Urinary bladder (tissue), 4 donors: ENCODE measurements around the gene SRSF2. TPM values are rescaled to one million over a fixed set of nuclear protein-coding genes. Genes with fewer than 3 reads are reported as not detected.
A peak's percentile ranks its signal among the peaks of the same experiment; 100 is the strongest.

Source experiments
- DNase-seq: peaks from one replicate; pipeline ENCODE4 v3.0.0-alpha.2; 2015; ENCODE audit errors: extremely low spot score
- H3K27ac ChIP-seq: one replicate; pipeline ENCODE4 v1.5.1; 2013; ENCODE audit warnings: low read depth, mild to moderate bottlenecking, moderate library complexity
- H3K36me3 ChIP-seq: one replicate; pipeline ENCODE4 v1.6.1; 2013; ENCODE audit warnings: mild to moderate bottlenecking, moderate library complexity; ENCODE audit not compliant: insufficient read depth
- H3K4me1 ChIP-seq: one replicate; pipeline ENCODE4 v1.6.1; 2013; ENCODE audit warnings: mild to moderate bottlenecking, moderate library complexity; ENCODE audit not compliant: insufficient read depth
- H3K4me3 ChIP-seq: one replicate; pipeline ENCODE4 v1.5.1; 2013; ENCODE audit warnings: low read depth, low read length
- WGBS: extraction: QIAGEN DNeasy Blood & Tissue Kit; methylation state at CpG from one replicate; pipeline ENCODE4 v1.1.7; 2013; 5-methylcytosine and 5-hydroxymethylcytosine counted together
- polyA plus RNA-seq: library from polyadenylated mRNA; stranded (reverse); fragments of 200-250 nt; gene quantifications from one replicate; pipeline ENCODE4 v1.2.3, GENCODE V29; 2013
- total RNA-seq: library from RNA; depleted of rRNA; stranded (reverse); fragments of >200 nt; gene quantifications from one replicate; pipeline ENCODE4 v1.2.3, GENCODE V29; 2014
- donor health status: healthy with polysubstance abuse.
- donor health status: healthy.

SRSF2 gene
- total RNA-seq, result 134 TPM
- 148 TPM for polyA plus RNA-seq

GRCh38 chr17:76737082-76737675, at the start of gene SRSF2:
Gene SRSF2, minus strand, starts transcription at chr17:76737331. Its CDS starts 171 bp downstream, at chr17:76737160.
- H3K36me3 ChIP-seq, result peaks cover 1% of the 10 kb centered on the region
- peak within 1 kb of the TSS; percentile 83 for H3K4me3 ChIP-seq
- peak; percentile 96 for DNase-seq
- peak within 1 kb of the TSS; percentile 98 for H3K27ac ChIP-seq
- no peaks in the 10 kb centered on the region for H3K4me1 ChIP-seq
- WGBS, result under 1% methylated on average over 60 of the region's 60 CpGs

GRCh38 chr17:76784926-76785325, 47.8 kb upstream of the SRSF2 start:
- Histone ChIP-seq H3K4me1 (no peaks in the 10 kb centered on the region), H3K27ac (no peak overlapping the region), H3K4me3 (no peak overlapping the region), H3K36me3 (peaks cover 3% of the 10 kb centered on the region)
- 75% methylated on average over 3 of the region's 3 CpGs for WGBS
- no peak for DNase-seq

DNA sequence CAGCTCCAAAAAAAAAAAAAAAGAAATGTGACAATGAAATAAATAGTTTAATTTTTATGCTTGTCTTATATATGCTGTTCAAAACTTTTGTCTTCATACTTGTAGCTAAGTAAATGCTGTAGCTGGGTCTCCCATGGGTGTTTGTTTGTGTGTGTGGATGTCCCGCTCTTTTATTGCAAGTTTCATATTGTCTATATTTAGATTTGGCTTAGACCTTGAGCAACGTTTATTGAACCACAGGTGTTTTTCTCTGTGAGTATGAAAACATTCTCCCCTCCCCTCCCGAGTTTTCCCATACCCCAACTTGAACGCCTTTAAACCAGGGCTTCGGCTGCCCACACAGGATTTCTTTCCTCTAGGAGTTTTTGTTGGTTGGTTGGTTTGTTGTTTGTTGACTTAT, 46.0 kb upstream of the SRSF2 start:
- 80% methylated on average over 5 of the region's 5 CpGs for WGBS
- Histone ChIP-seq H3K4me3 (no peak overlapping the region), H3K4me1 (no peaks in the 10 kb centered on the region), H3K27ac (no peak overlapping the region), H3K36me3 (peaks cover 3% of the 10 kb centered on the region)
- DNase-seq, result no peak

GRCh38 chr17:76781056-76781982, 44.2 kb upstream of the SRSF2 start:
- WGBS, result 86% methylated on average over 12 of the region's 12 CpGs
- Histone ChIP-seq H3K4me1 (no peaks in the 10 kb centered on the region), H3K36me3 (peaks cover 3% of the 10 kb centered on the region), H3K4me3 (no peak overlapping the region), H3K27ac (no peak overlapping the region)
- DNase-seq, result no peak

DNA sequence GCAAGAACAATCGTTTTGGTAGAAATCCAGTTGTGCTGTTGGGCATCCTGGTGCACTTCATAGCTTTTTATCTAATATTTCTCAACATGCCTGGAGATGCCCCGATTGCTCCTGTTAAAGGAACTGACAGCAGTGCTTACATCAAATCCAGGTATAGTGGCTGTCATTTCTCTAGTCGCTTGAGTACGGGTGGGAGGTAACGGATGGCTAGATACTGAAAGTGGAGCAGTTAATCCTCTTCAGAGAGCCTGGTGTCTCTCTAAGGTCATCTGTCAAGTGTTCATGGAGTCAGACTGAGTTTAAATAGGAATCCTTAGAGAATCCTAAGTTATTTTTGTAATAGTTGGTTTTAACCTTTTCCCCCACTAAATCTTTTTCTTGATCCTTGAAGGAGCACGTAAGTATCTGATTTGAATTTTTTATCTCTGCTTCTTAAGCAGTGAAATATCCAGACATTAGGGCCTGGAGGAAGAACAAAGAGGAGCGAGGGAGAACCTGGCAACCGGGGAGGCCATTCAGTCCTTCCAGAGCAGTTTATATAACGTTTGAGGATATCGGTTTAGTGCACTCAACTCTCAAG, 38.0 kb upstream of the SRSF2 start:
- DNase-seq, result no peak
- 69% methylated on average over 10 of the region's 10 CpGs for WGBS
- no peak overlapping the region for H3K27ac ChIP-seq
- H3K4me1 ChIP-seq, result no peaks in the 10 kb centered on the region
- H3K4me3 ChIP-seq, result no peak overlapping the region
- H3K36me3 ChIP-seq, result peaks cover 9% of the 10 kb centered on the region

DNA sequence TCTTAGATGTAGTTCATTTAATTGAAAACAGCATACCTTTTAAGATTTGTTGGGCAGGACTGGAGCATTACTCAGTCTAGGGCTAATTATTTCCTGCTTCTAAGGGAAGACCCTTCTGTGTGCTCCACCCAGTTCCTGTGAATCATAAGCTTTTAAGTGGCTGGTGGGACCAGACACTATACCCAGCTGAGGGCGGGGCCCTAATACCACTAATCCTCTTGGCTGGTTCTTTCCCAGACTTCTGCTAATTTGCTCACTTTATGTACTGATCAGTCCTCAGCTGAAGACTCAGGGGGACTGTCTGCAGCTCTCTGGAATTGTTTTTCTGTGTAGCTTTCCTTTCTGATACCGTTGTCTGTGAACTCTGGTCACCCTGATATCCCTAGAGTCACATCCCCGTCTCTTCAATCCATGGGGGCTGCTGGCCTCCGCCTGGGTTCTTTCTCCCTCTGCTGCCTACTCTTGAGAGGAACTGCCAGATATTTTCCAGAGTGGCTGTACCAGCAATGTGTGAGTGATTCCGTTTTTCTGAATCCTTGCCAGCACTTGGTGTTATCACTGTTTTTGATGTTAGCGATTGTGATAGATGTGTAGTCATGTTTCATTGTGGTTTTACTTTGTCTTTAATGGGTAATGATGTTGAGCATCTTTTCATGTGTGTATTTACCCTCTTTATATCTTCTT, 35.9 kb upstream of the SRSF2 start:
- Histone ChIP-seq H3K4me1 (no peaks in the 10 kb centered on the region), H3K36me3 (peaks cover 9% of the 10 kb centered on the region), H3K4me3 (no peak overlapping the region), H3K27ac (no peak overlapping the region)
- DNase-seq, result no peak
- 48% methylated on average over 6 of the region's 6 CpGs for WGBS

GRCh38 chr17:76758570-76758969, 21.4 kb upstream of the SRSF2 start:
- Histone ChIP-seq H3K27ac (no peak overlapping the region), H3K4me3 (no peak overlapping the region), H3K4me1 (no peaks in the 10 kb centered on the region), H3K36me3 (peaks cover 4% of the 10 kb centered on the region)
- no peak for DNase-seq
- WGBS, result 99% methylated on average over 3 of the region's 3 CpGs

DNA sequence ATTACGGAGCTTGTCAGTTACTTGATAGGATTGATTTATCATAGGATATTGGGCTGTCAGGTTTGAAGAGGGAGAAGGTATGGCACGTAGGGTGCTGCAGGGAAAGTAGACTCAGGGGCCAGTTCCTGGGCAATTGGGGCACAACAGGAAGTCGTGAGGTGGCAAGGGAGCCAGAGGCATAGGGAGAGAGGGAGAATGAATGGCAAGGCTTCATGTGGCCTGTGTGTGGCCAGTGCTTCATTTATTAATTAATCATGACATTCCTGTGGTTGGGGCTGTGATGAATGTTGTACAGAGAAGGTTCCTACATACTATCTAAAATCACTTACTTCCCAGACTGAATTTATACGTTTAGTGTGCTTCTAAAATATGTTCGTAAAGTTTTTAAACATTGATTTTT, 20.1 kb upstream of the SRSF2 start:
- Histone ChIP-seq H3K27ac (no peak overlapping the region), H3K36me3 (peaks cover 2% of the 10 kb centered on the region), H3K4me3 (no peak overlapping the region), H3K4me1 (no peaks in the 10 kb centered on the region)
- 90% methylated on average over 5 of the region's 5 CpGs for WGBS
- no peak for DNase-seq

DNA sequence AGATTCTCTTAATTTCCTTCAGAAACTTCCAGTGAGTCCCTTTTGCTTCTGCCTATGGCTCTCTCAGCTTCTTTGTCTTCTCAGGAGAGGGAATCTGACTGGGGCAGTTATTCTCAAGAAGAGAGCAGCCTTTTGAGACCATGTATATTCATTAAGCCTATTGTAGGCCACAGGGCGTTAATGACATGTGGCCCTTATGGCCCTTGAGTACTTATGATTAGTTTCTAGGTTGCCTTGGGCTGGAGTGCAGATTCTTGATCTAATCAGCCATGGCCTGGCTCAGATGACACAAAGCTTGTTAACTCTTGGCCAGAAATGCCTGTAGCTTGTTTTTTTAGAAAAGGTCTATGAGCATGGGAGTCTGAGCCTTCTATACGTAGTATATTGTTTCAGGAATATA, 18.2 kb upstream of the SRSF2 start:
- no peaks in the 10 kb centered on the region for H3K36me3 ChIP-seq
- no peaks in the 10 kb centered on the region for H3K4me1 ChIP-seq
- no peak overlapping the region for H3K27ac ChIP-seq
- no peak overlapping the region for H3K4me3 ChIP-seq
- no peak for DNase-seq
- WGBS, result 97% methylated on average over 2 of the region's 2 CpGs

- 87% methylated on average over 12 of the region's 12 CpGs for WGBS
Measured at GRCh38 chr17:76753061-76753961, 16.2 kb upstream of the SRSF2 start.

DNA sequence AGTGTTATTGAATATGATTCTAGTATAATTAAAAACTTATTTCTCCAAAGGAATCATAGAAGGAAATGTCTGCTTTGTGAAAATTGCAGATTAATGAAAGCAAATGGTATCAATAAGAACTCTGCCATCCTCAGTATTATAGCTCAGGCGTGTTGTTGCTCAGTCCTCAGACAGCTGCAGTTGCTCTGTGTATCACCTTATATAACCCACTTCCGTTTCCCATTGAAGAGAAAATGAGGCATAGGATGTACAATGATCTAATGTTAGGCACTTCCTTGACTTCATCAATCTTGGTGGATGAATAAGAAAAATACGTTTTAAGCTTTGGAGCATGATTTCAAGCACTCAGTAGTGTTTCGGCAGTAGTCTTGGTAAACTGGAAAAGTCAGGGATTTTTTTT, 14.9 kb upstream of the SRSF2 start:
- Histone ChIP-seq H3K36me3 (no peaks in the 10 kb centered on the region), H3K4me3 (no peak overlapping the region), H3K27ac (no peak overlapping the region), H3K4me1 (no peaks in the 10 kb centered on the region)
- WGBS, result 86% methylated on average over 4 of the region's 4 CpGs
- DNase-seq, result no peak

More at GRCh38 chr17:76753061-76753961, 16.2 kb upstream of the SRSF2 start:
- no peak for DNase-seq
- H3K4me1 ChIP-seq, result no peaks in the 10 kb centered on the region
- H3K4me3 ChIP-seq, result no peak overlapping the region
- H3K27ac ChIP-seq, result no peak overlapping the region
- H3K36me3 ChIP-seq, result no peaks in the 10 kb centered on the region

- DNase-seq, result no peak
- H3K36me3 ChIP-seq, result no peaks in the 10 kb centered on the region
- H3K4me3 ChIP-seq, result no peak overlapping the region
- H3K27ac ChIP-seq, result no peak overlapping the region
- 91% methylated on average over 3 of the region's 3 CpGs for WGBS
- H3K4me1 ChIP-seq, result no peaks in the 10 kb centered on the region
Measured at GRCh38 chr17:76751416-76751993, 14.4 kb upstream of the SRSF2 start.
